B cell (primary cell): ENCODE data around the gene NOTCH1.

Experiments
- EZH2 ChIP-seq: IDR thresholded peaks from 2 replicates; pipeline ENCODE4 v1.6.1; 2012; ENCODE audit warnings: borderline replicate concordance, low read depth, mild to moderate bottlenecking, moderate library complexity, low read length; ENCODE audit not compliant: insufficient read depth, poor library complexity, severe bottlenecking
- TF ChIP-seq, protein P1 (sequence below): fragments of 200-600 bp; IDR thresholded peaks from one replicate; pipeline ENCODE4 v1.8.0; 2022; ENCODE audit warnings: antibody characterized with exemption, mild to moderate bottlenecking

DNA sequence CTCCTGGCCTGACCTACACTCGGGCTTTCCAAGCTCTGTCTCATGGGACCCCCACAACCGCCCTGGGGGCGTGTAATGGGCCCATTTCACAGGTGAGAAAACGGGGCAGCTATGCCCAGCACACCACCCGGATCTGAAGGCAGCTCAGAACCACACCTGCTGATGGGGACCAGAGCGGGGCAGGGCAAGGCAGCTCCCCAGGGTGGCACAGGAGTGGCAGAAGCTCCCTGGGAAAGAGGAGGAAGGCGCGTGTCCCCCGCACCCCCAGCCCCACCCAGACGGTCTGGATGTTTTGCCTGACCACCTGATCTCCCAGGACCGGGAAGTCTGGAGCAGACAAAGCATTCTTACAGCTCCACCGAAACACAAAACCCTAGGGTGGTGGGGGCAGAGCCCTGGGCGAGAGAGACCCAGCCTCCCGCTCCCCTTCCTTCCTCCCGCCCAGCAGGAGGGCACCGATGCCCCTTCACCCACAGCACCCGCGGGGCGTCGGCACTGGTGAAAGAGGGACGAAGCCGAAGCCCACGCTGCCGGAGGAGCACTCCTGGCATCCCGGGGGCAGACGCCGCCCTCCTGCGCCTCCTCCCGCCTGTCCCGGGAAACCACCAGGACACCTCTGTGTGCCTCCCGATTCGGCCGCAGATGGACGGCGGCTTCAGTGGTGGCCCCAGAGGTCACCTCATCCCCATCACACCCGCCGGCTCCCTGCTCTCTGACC, 14.5 kb downstream of the NOTCH1 start:
- TF ChIP-seq, protein P1, sequence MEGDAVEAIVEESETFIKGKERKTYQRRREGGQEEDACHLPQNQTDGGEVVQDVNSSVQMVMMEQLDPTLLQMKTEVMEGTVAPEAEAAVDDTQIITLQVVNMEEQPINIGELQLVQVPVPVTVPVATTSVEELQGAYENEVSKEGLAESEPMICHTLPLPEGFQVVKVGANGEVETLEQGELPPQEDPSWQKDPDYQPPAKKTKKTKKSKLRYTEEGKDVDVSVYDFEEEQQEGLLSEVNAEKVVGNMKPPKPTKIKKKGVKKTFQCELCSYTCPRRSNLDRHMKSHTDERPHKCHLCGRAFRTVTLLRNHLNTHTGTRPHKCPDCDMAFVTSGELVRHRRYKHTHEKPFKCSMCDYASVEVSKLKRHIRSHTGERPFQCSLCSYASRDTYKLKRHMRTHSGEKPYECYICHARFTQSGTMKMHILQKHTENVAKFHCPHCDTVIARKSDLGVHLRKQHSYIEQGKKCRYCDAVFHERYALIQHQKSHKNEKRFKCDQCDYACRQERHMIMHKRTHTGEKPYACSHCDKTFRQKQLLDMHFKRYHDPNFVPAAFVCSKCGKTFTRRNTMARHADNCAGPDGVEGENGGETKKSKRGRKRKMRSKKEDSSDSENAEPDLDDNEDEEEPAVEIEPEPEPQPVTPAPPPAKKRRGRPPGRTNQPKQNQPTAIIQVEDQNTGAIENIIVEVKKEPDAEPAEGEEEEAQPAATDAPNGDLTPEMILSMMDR = no peak
- TF ChIP-seq EZH2 = no peak
